A549 (cell line): ENCODE results near the gene GPRC5D. TPM values are rescaled to one million over a fixed set of nuclear protein-coding genes. Genes with fewer than 3 reads are reported as not detected.

Experiments used
- ATAC-seq, 2 experiments: fragments of 200-7000 bp in 1 of 2; fragments of >200 bp in 1 of 2; cut with Nextera tagmentation in 1 of 2; cut with Tn5 transposase in 1 of 2; 3 replicates each; pipeline versions ENCODE4 v1.8.0 to v1.9.1; 2018 to 2020; ENCODE audit warnings: mild to moderate bottlenecking in 1 of 2, moderate library complexity in 1 of 2
- CTCF ChIA-PET: fragments of 300-600 bp; sonication (Branson Sonifier 250); formaldehyde crosslinking; extraction: SDS; loops from one replicate; lab custom pipeline; 2021; ENCODE audit warnings: antibody characterized with exemption, inconsistent platforms; lab: Yijun Ruan, JAX
- POLR2A ChIA-PET: fragments of 350-600 bp; formaldehyde crosslinking; extraction: SDS; loops from one replicate; lab custom pipeline; 2021; ENCODE audit warnings: antibody characterized with exemption, inconsistent platforms; lab: Yijun Ruan, JAX
- DNase-seq, 2 experiments: peaks; one replicate each; pipeline versions ENCODE4 v3.0.0 to v3.0.0-alpha.2; 2011 to 2016; ENCODE audit warnings: low read depth in 1 of 2, low spot score in 1 of 2
- FAIRE-seq: peaks from 2 replicates; lab custom pipeline; 2011; peaks lifted over from hg19 to GRCh38; lab: Jason Lieb, UNC
- H3K27ac ChIP-seq, 2 experiments: fragments of >200 bp; sonication (Bioruptor Twin); formaldehyde crosslinking; 3 replicates each; pipeline ENCODE4 v1.5.1; 2016 to 2017
- H3K4me1 ChIP-seq: fragments of >200 bp; sonication (Bioruptor Twin); formaldehyde crosslinking; 3 replicates; pipeline ENCODE4 v1.6.1; 2016
- H3K4me2 ChIP-seq: fragments of >200 bp; sonication (Bioruptor Twin); formaldehyde crosslinking; 3 replicates; pipeline ENCODE4 v1.6.1; 2016
- H3K4me3 ChIP-seq: fragments of >200 bp; sonication (Bioruptor Twin); formaldehyde crosslinking; 3 replicates; pipeline ENCODE4 v1.5.1; 2016
- H3K9me3 ChIP-seq: fragments of >200 bp; sonication (Bioruptor Twin); formaldehyde crosslinking; 3 replicates; pipeline ENCODE4 v1.6.1; 2016
- EHF ChIP-seq: fragments of 250-450 bp; sonication (Bioruptor Pico); IDR thresholded peaks from 2 replicates; pipeline ENCODE4 v1.5.0; 2020; ENCODE audit warnings: mild to moderate bottlenecking
- ELK1 ChIP-seq: fragments of 150-350 bp; IDR thresholded peaks from 2 replicates; pipeline ENCODE4 v1.6.1; 2014; ENCODE audit warnings: low read depth, mild to moderate bottlenecking, low read length
- FOSL2 ChIP-seq, 2 experiments: fragments of 450-650 bp in 1 of 2; fragments of >200 bp in 1 of 2; sonication (Bioruptor Twin) in 1 of 2; formaldehyde crosslinking; IDR thresholded peaks; 2 replicates each; pipeline versions ENCODE4 v1.5.0 to v1.6.1; 2016 to 2020; ENCODE audit warnings: mild to moderate bottlenecking in 1 of 2, moderate library complexity in 1 of 2
- FOXS1 ChIP-seq: fragments of 250-450 bp; sonication (Bioruptor Pico); IDR thresholded peaks from 2 replicates; pipeline ENCODE4 v1.5.0; 2020; ENCODE audit warnings: mild to moderate bottlenecking, moderate library complexity
- HOXB13 ChIP-seq: fragments of 250-450 bp; sonication (Bioruptor Pico); IDR thresholded peaks from 2 replicates; pipeline ENCODE4 v1.5.0; 2020; ENCODE audit warnings: low read depth, mild to moderate bottlenecking, moderate library complexity
- HOXB5 ChIP-seq: fragments of 250-450 bp; sonication (Bioruptor Pico); IDR thresholded peaks from 2 replicates; pipeline ENCODE4 v1.5.0; 2020; ENCODE audit warnings: mild to moderate bottlenecking, moderate library complexity
- JUN ChIP-seq, 2 experiments: fragments of >200 bp; sonication (Bioruptor Twin); formaldehyde crosslinking; IDR thresholded peaks; 2 replicates in 1 of 2; 3 replicates in 1 of 2; pipeline ENCODE4 v1.6.1; 2016 to 2017
- KDM5A ChIP-seq: fragments of 200-600 bp; sonication (generic); IDR thresholded peaks from 2 replicates; pipeline ENCODE4 v1.6.1; 2016; ENCODE audit warnings: antibody characterized with exemption, mild to moderate bottlenecking
- MAFK ChIP-seq: fragments of 450-650 bp; IDR thresholded peaks from 2 replicates; pipeline ENCODE4 v1.6.1; 2014; ENCODE audit not compliant: partially characterized antibody
- MAX ChIP-seq: IDR thresholded peaks from 2 replicates; pipeline ENCODE4 v1.6.1; 2012
- NR3C1 ChIP-seq: fragments of >200 bp; sonication (Bioruptor Twin); formaldehyde crosslinking; IDR thresholded peaks from 3 replicates; pipeline ENCODE4 v1.6.1; 2017
- PHF8 ChIP-seq: fragments of 200-600 bp; sonication (generic); IDR thresholded peaks from 2 replicates; pipeline ENCODE4 v1.6.1; 2016; ENCODE audit warnings: low read depth, mild to moderate bottlenecking, antibody characterized with exemption, moderate library complexity, borderline replicate concordance
- POLR2A ChIP-seq: IDR thresholded peaks from 2 replicates; pipeline ENCODE4 v1.6.1; 2012; ENCODE audit warnings: mild to moderate bottlenecking, low read length
- RAD21 ChIP-seq, 2 experiments: fragments of >200 bp in 1 of 2; sonication (Bioruptor Twin) in 1 of 2; formaldehyde crosslinking in 1 of 2; IDR thresholded peaks in 1 of 2; conservative IDR thresholded peaks in 1 of 2; 2 replicates in 1 of 2; 3 replicates in 1 of 2; pipeline ENCODE4 v1.6.1; 2012 to 2018; ENCODE audit warnings: inconsistent platforms in 1 of 2
- RNF2 ChIP-seq: fragments of 200-600 bp; sonication (generic); IDR thresholded peaks from 2 replicates; pipeline ENCODE4 v1.6.1; 2016; ENCODE audit warnings: low read depth, mild to moderate bottlenecking, antibody characterized with exemption, moderate library complexity, borderline replicate concordance
- SMC3 ChIP-seq: fragments of >200 bp; sonication (Bioruptor Twin); formaldehyde crosslinking; IDR thresholded peaks from 3 replicates; pipeline ENCODE4 v1.6.1; 2018; ENCODE audit warnings: inconsistent platforms
- TFCP2L1 ChIP-seq: fragments of 250-450 bp; sonication (Bioruptor Pico); IDR thresholded peaks from 2 replicates; pipeline ENCODE4 v1.5.0; 2021; ENCODE audit warnings: mild to moderate bottlenecking
- WGBS: methylation state at CpG from one replicate; pipeline ENCODE4 v1.1.6; 2017; ENCODE audit errors: missing lambda C conversion rate; 5-methylcytosine and 5-hydroxymethylcytosine counted together
- polyA plus RNA-seq, 4 experiments: library from polyadenylated mRNA; depleted of rRNA in 3 of 4; stranded (reverse); fragments of >200 nt; fragmentation: RNase III in 1 of 4; extraction: RNeasy Plus Mini Kit Qiagen cat#74134 plus additional on column Dnase treatment in 1 of 4; gene quantifications; 2 replicates in 3 of 4; 3 replicates in 1 of 4; pipeline ENCODE4 v1.2.3, GENCODE V29; 2011 to 2017
- TF ChIP-seq, protein P1 (sequence below): fragments of >200 bp; sonication (Bioruptor Twin); formaldehyde crosslinking; IDR thresholded peaks from 3 replicates; pipeline ENCODE4 v1.5.1; 2016
- TF ChIP-seq, protein P2 (sequence below): fragments of 200-600 bp; sonication (generic); IDR thresholded peaks from 2 replicates; pipeline ENCODE4 v1.6.1; 2016; ENCODE audit warnings: antibody characterized with exemption, mild to moderate bottlenecking, moderate library complexity
- TF ChIP-seq, protein P3 (sequence below): fragments of 450-650 bp; IDR thresholded peaks from 2 replicates; pipeline ENCODE4 v1.6.1; 2014; ENCODE audit warnings: antibody characterized with exemption

Gene GPRC5D
- polyA plus RNA-seq, 2 of the 4 experiments (the other 2 are of a cell fraction): not detected

DNA sequence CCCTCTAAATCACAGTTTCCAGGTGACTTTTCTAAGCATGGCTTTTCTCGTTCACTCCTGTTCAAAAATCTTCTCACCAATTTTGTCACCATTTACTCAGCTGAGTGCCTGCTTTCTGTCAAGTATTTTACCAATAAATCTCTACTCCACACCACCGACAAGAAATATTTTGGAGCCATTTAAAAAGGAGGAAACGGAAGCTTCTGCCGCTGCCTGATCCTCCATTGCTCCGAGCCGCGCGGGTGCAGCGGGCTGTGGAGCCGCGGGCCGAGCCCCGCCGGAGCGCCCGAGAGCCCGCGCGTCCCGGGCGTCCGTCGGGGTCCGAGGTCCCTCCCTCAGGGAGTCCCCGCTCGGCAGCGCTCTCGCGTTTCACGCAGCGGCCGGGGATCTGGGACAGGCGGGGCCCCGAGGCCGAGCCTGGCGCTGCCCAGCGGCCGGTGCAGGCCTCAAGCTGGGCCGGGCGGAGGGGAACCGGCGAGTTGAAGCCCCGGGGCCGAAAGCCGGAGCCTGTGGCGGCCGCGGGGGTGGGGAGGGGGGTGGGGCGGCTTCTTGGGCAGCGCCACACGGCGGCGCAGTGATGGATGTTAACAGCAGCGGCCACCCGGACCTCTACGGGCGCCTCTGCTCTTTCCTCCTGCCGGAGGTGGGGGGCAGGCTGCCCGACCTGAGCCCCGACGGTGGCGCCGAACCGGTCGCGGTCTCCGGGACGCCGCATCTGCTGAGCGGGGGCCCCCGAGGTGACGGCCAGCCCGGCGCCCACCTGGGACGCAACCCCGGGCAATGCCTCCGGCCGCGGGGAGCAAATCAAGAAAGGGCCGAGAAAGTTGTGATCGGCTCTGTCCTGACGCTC, 49.2 kb upstream of the GPRC5D start:
- ATAC-seq: peak; percentile 60 to 63
- Histone ChIP-seq H3K4me3 (peak overlapping the region; percentile 88), H3K9me3 (no peaks in the 10 kb centered on the region), H3K4me1 (peaks cover 15% of the 10 kb centered on the region), H3K4me2 (peak overlapping the region; percentile 82), H3K27ac (peak overlapping the region; percentile 80 to 96)
- TF ChIP-seq ELK1 (no peak), HOXB13 (CRISPR knock-in tag) (no peak), HOXB5 (CRISPR knock-in tag) (peak; percentile 28; the same call in 1 of the 2 replicates), EHF (CRISPR knock-in tag) (no peak), MAX (peak; percentile 40; the same call in 1 of the 2 replicates), FOSL2 (IDR thresholded peaks at IDR 0.05) (no peak), FOSL2 (CRISPR knock-in tag; IDR thresholded peaks at IDR 0.05) (no peak), KDM5A (no peak), TFCP2L1 (no peak), POLR2A (peak; percentile 12; the same call in 1 of the 2 replicates), JUN (IDR thresholded peaks at IDR 0.05) (peak; percentile 24 to 41; a peak in 2 of 5 replicates), SMC3 (peak; percentile 72), MAFK (no peak), RAD21 (conservative IDR thresholded peaks at IDR 0.05 in 1 of 2, IDR thresholded peaks at IDR 0.05 in 1 of 2) (peak; percentile 20 to 54; a peak in 4 of 5 replicates), PHF8 (peak; percentile 37; the same call in 1 of the 2 replicates)
- TF ChIP-seq, protein P1, sequence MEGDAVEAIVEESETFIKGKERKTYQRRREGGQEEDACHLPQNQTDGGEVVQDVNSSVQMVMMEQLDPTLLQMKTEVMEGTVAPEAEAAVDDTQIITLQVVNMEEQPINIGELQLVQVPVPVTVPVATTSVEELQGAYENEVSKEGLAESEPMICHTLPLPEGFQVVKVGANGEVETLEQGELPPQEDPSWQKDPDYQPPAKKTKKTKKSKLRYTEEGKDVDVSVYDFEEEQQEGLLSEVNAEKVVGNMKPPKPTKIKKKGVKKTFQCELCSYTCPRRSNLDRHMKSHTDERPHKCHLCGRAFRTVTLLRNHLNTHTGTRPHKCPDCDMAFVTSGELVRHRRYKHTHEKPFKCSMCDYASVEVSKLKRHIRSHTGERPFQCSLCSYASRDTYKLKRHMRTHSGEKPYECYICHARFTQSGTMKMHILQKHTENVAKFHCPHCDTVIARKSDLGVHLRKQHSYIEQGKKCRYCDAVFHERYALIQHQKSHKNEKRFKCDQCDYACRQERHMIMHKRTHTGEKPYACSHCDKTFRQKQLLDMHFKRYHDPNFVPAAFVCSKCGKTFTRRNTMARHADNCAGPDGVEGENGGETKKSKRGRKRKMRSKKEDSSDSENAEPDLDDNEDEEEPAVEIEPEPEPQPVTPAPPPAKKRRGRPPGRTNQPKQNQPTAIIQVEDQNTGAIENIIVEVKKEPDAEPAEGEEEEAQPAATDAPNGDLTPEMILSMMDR: peak; percentile 57
- TF ChIP-seq, protein P2, sequence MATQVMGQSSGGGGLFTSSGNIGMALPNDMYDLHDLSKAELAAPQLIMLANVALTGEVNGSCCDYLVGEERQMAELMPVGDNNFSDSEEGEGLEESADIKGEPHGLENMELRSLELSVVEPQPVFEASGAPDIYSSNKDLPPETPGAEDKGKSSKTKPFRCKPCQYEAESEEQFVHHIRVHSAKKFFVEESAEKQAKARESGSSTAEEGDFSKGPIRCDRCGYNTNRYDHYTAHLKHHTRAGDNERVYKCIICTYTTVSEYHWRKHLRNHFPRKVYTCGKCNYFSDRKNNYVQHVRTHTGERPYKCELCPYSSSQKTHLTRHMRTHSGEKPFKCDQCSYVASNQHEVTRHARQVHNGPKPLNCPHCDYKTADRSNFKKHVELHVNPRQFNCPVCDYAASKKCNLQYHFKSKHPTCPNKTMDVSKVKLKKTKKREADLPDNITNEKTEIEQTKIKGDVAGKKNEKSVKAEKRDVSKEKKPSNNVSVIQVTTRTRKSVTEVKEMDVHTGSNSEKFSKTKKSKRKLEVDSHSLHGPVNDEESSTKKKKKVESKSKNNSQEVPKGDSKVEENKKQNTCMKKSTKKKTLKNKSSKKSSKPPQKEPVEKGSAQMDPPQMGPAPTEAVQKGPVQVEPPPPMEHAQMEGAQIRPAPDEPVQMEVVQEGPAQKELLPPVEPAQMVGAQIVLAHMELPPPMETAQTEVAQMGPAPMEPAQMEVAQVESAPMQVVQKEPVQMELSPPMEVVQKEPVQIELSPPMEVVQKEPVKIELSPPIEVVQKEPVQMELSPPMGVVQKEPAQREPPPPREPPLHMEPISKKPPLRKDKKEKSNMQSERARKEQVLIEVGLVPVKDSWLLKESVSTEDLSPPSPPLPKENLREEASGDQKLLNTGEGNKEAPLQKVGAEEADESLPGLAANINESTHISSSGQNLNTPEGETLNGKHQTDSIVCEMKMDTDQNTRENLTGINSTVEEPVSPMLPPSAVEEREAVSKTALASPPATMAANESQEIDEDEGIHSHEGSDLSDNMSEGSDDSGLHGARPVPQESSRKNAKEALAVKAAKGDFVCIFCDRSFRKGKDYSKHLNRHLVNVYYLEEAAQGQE: no peak
- DNase-seq: peak; percentile 68 to 86
- no peak for FAIRE-seq
- ChIA-PET POLR2A (interaction anchor here (0.6 to 1.1 kb wide), 2 partner anchors 211 to 234 kb away, joined by 4 to 7 read pairs; no protein-coding TSS in a partner anchor), CTCF (interaction anchor here (0.6 to 2.1 kb wide), 7 partner anchors 14 to 215 kb away, joined by 3 to 9 read pairs (median 3); no protein-coding TSS in a partner anchor)
- WGBS: 26% methylated on average over 20 of the region's 82 CpGs

- FAIRE-seq (no peak), ATAC-seq (peak; percentile 69 to 78), DNase-seq (peak; percentile 45 to 58)
- ChIA-PET POLR2A (interaction anchor here (1.1 kb wide), 1 partner anchor 211 kb away, joined by 4 read pairs; no protein-coding TSS in a partner anchor), CTCF (interaction anchor here (0.8 to 2.1 kb wide), 6 partner anchors 14 to 216 kb away, joined by 3 to 9 read pairs (median 3); no protein-coding TSS in a partner anchor)
- H3K4me1 ChIP-seq: peaks cover 15% of the 10 kb centered on the region
- TF ChIP-seq NR3C1: no peak
- TF ChIP-seq TFCP2L1: peak; percentile 42; the same call in 1 of the 2 replicates
- TF ChIP-seq, protein P3, sequence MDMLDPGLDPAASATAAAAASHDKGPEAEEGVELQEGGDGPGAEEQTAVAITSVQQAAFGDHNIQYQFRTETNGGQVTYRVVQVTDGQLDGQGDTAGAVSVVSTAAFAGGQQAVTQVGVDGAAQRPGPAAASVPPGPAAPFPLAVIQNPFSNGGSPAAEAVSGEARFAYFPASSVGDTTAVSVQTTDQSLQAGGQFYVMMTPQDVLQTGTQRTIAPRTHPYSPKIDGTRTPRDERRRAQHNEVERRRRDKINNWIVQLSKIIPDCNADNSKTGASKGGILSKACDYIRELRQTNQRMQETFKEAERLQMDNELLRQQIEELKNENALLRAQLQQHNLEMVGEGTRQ: peak; percentile 20; the same call in 1 of the 2 replicates
- no peak; the same call in 1 of the 2 replicates for TF ChIP-seq RNF2
- TF ChIP-seq RAD21 (conservative IDR thresholded peaks at IDR 0.05 in 1 of 2, IDR thresholded peaks at IDR 0.05 in 1 of 2): no peak
- TF ChIP-seq, protein P2: no peak
- no peak for TF ChIP-seq PHF8
- no peak for TF ChIP-seq FOXS1
- no peaks in the 10 kb centered on the region for H3K9me3 ChIP-seq
- H3K27ac ChIP-seq: peak overlapping the region; percentile 80 to 96
- H3K4me3 ChIP-seq: peak overlapping the region; percentile 88
- 1% methylated on average over 14 of the region's 16 CpGs for WGBS
- peak overlapping the region; percentile 82 for H3K4me2 ChIP-seq
Observed at GRCh38 chr12:13000616-13000924, 48.6 kb upstream of the GPRC5D start.
